Fibroblast of mammary gland (primary cell): ENCODE measurements around the gene MANSC1.

Experiments used
- DNase-seq: peaks from one replicate; pipeline ENCODE4 v3.0.0-alpha.2; 2010; ENCODE audit warnings: low read depth
- H3K4me3 ChIP-seq: 2 replicates; pipeline ENCODE4 v1.5.1; 2011; ENCODE audit warnings: low read depth, mild to moderate bottlenecking, low read length, moderate library complexity; ENCODE audit not compliant: control insufficient read depth
- CTCF ChIP-seq: conservative IDR thresholded peaks from 2 replicates; pipeline ENCODE4 v1.5.1; 2011; ENCODE audit warnings: low read depth, low read length, inconsistent platforms; ENCODE audit not compliant: control insufficient read depth, insufficient read depth

MANSC1 gene

GRCh38 chr12:12365446-12365802 is 15.4 kb upstream of the MANSC1 start:
- DNase-seq, result no peak
- no peak for TF ChIP-seq CTCF
- H3K4me3 ChIP-seq, result no peak overlapping the region

- no peak for TF ChIP-seq CTCF
Measured at GRCh38 chr12:12364787-12365445, 14.9 kb upstream of the MANSC1 start.

DNA sequence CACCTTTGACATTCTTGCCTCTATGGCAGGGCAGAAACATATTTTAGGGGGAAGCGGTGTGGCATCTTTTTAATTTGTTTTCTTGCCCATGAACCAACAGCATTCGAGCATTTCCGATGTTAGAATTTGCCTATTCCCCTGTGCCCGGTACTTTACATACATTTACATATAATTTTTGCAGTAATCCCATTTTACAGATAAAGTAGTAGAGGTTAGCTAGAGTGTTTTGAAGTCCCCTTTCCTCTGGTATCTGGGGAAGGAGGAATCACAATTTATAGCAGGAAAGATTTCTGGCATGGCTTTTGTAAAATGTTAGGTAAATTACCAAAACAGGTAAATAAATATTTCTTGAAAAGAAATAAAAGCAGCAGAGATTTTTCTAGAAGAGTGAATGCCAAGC is 8.5 kb upstream of the MANSC1 start:
- no peak for DNase-seq
- H3K4me3 ChIP-seq, result no peak overlapping the region
- no peak for TF ChIP-seq CTCF

More at GRCh38 chr12:12364787-12365445, 14.9 kb upstream of the MANSC1 start:
- no peak overlapping the region for H3K4me3 ChIP-seq
- no peak for DNase-seq

DNA sequence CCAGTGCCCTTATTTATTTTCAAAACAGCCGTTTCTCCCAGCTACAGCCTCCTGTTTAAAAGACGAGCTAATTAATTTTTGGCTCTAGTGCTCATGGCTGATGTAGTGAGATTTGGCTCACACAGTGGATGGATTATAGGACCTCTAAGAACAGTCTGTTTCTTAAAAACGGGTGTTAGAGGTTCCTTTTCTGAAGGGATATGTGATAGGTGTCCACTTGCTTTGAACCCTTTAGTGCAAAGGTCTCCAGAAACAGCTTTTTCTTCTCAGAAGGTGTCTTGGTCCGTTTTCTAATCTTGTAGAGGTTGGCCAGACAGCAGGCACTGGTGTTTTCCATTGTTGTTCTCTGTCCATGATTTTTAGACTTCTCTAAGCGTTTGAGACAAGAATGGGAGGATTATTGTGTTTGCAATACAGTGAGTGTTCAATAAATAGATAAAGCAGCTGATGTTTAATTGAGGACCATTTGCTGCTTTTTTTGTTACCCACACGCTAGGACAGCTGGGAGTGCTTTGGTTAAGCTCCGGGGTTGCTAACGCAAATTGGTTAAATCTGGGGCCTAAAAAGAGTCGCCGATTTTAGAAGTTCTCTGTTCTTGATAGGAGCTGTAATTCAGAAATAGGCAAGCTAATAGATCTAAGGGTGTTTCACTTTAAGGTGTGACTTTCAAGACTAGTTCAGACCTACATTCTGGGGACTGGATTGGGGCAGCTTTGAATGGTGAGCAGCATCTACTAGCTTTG is 7.8 kb upstream of the MANSC1 start:
- DNase-seq, result peak; percentile 38
- no peak for TF ChIP-seq CTCF
- H3K4me3 ChIP-seq, result peak overlapping the region; percentile 85

- peak within 1 kb of the TSS; percentile 85 for H3K4me3 ChIP-seq
- peak; percentile 86 for DNase-seq
- no peak for TF ChIP-seq CTCF
Measured at GRCh38 chr12:12356896-12357718, 7.1 kb upstream of the MANSC1 start, which contains the start of gene BORCS5. Gene BORCS5 (plus strand): TSS chr12:12357078. CDS start chr12:12357452, 374 bp downstream.

DNA sequence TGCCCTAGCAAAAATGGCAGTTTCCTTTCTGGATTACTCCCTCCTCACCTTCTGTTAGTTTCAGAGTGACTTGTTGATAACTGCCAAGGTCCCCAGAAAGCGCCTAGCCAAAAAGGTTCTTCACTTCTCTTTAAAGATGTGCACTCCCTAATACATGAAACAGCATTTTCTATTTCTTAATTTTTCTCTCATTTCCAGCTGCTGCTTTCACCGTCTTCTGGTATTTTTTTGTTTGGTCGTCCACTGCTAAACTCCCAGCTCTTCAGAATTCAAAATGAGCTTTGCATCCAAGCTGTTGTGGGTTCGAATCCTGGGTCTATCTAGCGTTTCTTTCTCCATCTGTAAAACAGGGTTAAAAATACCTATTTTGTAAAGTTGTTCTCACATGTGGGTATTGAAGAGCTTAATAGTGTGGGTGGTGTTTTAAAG is 6.4 kb upstream of the MANSC1 start:
- peak overlapping the region; percentile 85 for H3K4me3 ChIP-seq
- no peak for DNase-seq
- TF ChIP-seq CTCF, result no peak
